ENCODE measurements around the gene FKBP1A. TPM values are rescaled to one million over a fixed set of nuclear protein-coding genes. Genes with fewer than 3 reads are reported as not detected.
A peak's percentile ranks its signal among the peaks of the same experiment; 100 is the strongest.

The FKBP1A gene
- total RNA-seq, 2 donors from 2014 or later = 307 to 310 TPM

DNA sequence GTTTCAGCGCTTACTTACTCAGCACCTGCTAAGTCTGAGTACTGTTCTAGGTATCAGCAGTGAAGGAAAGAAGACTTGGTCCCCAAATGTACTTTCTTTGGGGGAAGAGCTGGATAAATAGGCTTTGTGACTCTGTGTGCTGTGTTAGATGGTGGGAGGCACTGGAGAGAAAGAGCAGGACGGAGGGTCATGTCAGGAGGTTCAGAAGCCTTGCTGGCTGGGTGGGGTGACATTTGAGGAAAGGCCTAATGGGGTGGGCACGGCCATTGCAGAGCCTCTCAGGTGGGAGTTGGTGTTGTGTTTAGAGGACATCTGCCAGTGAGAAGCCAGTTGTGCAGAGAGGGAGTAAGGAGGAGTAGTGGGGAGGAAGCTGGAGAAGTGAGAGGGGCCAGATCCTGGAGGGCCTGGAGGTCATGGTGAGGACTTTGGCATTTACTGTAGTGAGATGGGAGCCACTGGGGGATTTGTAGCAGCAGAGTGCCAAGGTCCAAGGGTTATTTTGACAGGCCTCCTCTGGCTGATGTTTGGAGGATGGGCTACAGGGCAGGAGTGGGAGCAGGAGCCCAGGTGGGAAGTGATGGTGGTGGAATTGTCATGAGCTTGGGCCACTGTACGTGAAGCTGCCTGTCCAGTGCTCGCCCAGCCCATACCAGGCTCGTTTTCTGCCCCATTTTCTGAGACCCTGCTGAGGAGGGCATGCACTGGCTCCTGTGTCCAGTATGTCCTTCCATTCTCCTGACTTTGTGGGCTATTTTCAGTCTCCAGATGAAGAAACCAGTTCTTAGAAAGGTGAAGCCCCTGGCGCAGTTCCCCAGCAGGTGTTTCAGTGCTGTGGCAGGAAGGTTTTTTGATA is 64.8 kb downstream of the FKBP1A start:
- Histone ChIP-seq H3K36me3 (no peaks in the 10 kb centered on the region), H3K4me3 (peak overlapping the region; percentile 70), H3K4me1 (peaks cover 6% of the 10 kb centered on the region), H3K27me3 (no peaks in the 10 kb centered on the region), H3K9ac (ENCODE audit: low read depth in 2 of 2, low read length in 2 of 2) (peak overlapping the region; percentile 78 to 93), H3K27ac (peak overlapping the region; percentile 97), H3K9me3 (no peaks in the 10 kb centered on the region)
- peak; percentile 56 for DNase-seq
- intact Hi-C loops (cut with DNase I) = loop anchor here (5.0 kb wide), 1 partner anchor 64 kb away; the partner anchor contains the start of gene FKBP1A
- TF ChIP-seq, protein P1, sequence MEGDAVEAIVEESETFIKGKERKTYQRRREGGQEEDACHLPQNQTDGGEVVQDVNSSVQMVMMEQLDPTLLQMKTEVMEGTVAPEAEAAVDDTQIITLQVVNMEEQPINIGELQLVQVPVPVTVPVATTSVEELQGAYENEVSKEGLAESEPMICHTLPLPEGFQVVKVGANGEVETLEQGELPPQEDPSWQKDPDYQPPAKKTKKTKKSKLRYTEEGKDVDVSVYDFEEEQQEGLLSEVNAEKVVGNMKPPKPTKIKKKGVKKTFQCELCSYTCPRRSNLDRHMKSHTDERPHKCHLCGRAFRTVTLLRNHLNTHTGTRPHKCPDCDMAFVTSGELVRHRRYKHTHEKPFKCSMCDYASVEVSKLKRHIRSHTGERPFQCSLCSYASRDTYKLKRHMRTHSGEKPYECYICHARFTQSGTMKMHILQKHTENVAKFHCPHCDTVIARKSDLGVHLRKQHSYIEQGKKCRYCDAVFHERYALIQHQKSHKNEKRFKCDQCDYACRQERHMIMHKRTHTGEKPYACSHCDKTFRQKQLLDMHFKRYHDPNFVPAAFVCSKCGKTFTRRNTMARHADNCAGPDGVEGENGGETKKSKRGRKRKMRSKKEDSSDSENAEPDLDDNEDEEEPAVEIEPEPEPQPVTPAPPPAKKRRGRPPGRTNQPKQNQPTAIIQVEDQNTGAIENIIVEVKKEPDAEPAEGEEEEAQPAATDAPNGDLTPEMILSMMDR (IDR thresholded peaks at IDR 0.05) = no peak

DNA sequence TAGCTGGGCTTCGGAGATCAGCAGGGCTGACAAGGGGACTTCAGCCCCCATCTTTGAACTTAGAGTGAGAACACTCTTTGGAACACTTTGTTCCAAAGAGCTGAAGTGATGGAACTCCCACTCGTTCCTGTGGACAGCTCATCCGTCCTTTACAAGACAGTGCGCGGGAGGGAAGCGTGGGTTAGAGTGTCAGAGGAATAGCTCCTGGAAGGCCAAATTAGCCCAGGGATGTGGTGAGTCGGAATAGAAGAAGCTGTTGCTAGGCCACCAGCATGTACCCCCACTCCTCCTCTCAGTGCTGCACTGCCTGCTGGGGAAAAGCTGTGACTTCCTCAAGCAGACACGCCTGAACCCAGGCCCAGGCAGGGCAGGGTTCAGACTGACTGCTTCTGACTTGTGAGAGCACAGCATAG is 65.6 kb downstream of the FKBP1A start:
- peak overlapping the region; percentile 5 to 93 for H3K9ac ChIP-seq (ENCODE audit: low read depth in 2 of 2, low read length in 2 of 2)

DNA sequence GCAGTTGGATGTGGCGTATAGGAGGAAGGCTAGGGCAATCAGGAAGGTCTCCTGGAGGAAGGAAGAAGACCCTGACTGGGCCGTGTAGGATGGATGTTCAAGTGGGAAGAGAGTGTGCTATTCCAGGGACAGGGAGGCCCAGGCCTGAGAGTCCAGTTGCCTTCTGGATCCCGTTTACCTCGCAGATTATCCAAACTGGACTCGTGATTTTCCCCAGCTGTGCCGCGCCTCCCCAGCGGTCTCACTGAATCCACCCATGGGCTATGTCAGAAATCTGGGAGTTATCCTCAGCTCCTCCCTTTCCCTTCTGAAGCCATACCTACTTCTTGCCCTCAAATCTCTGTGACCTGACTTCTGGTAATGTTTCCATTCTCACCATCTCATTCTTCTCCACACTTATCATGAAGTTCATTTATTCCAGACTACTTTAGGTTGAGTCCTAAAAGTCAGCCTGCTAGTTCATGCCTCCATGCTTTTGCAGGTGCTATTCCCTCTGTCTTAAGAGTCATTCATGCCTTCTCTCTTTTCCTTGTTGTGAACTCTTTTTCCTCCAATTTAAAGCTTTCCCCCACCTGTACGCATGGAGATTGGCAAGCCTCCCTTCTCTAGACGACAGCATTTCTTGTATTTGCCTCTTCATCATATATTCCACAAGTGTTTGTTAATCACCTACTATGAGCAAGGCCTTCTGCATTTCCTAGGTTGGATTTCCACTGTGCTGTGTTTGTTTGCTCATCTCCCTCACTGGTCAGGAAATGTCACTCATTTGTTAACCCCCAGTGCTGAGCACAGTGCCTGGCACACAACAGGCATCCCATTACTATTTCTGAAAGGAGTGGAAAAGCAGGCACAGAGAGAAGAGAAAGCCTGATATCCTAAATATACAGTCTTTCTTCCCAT is 66.6 kb downstream of the FKBP1A start:
- Histone ChIP-seq H3K9me3 (no peaks in the 10 kb centered on the region), H3K27ac (peak overlapping the region; percentile 97), H3K4me1 (peaks cover 6% of the 10 kb centered on the region), H3K9ac (ENCODE audit: low read depth in 2 of 2, low read length in 2 of 2) (peak overlapping the region; percentile 90 to 93), H3K27me3 (no peaks in the 10 kb centered on the region), H3K4me3 (peak overlapping the region; percentile 70), H3K36me3 (no peaks in the 10 kb centered on the region)
- TF ChIP-seq, protein P1 (IDR thresholded peaks at IDR 0.05) = no peak
- intact Hi-C loops (cut with DNase I) = loop anchor here (5.0 kb wide), 1 partner anchor 66 kb away; the partner anchor contains the start of gene FKBP1A
- DNase-seq = peak; percentile 16

More for the DNA sequence above, 65.6 kb downstream of the FKBP1A start:
- intact Hi-C loops (cut with DNase I) = loop anchor here (5.0 kb wide), 1 partner anchor 65 kb away; the partner anchor contains the start of gene FKBP1A
- H3K4me3 ChIP-seq = peak overlapping the region; percentile 70
- peak overlapping the region; percentile 97 for H3K27ac ChIP-seq
- H3K27me3 ChIP-seq = no peaks in the 10 kb centered on the region
- TF ChIP-seq, protein P1 (IDR thresholded peaks at IDR 0.05) = no peak
- no peaks in the 10 kb centered on the region for H3K9me3 ChIP-seq
- no peaks in the 10 kb centered on the region for H3K36me3 ChIP-seq
- H3K4me1 ChIP-seq = peaks cover 6% of the 10 kb centered on the region
- peak; percentile 61 for DNase-seq

DNA sequence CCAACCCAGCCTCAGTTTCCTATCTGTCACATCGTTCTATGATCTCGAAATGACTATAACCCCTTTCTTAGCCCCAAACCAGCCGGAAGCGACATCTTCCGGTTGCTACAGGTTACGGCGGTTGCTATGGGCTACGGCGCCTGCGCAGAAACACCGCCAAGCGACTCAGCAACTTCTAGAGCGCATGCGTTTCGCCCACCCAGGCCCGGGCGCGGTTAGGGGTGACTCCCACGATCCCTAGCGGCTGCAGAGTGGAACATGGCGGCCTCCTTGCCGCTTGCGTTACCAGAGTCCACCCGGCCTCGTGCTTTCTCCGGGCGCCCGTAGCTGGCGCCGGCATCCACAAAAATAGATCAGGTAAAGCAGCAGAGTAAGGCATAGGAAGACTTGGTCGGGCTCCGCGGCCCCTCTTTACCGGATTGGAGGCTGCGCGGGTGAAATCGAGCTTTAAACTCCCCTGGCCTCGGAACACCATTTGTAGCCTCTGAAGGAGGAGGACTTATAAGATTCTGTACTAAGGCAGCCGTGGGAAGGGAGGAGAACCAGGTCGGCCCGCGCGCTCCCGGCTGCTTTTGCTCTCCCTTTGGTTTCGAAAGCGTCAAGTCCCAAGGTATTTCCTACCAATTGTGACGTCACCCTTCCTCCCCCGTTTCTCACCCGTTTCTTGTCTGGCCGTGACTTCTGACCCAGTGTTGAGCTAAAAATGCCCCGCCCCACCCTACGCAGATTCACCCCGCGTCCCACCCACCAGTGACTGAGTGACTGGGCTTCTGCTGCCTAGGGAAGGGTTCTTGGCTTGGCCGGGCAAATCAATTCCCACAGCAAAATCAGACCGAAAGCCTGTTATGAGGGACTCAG is 67.5 kb downstream of the FKBP1A start:
- Histone ChIP-seq H3K9ac (ENCODE audit: low read depth in 2 of 2, low read length in 2 of 2) (peak overlapping the region; percentile 90 to 93), H3K36me3 (no peaks in the 10 kb centered on the region), H3K27ac (peak overlapping the region; percentile 97), H3K4me1 (peaks cover 2% of the 10 kb centered on the region), H3K4me3 (peak overlapping the region; percentile 70), H3K9me3 (no peaks in the 10 kb centered on the region), H3K27me3 (no peaks in the 10 kb centered on the region)
- DNase-seq = peak; percentile 98
- intact Hi-C loops (cut with DNase I) = loop anchor here (5.0 kb wide), 1 partner anchor 67 kb away; the partner anchor contains the start of gene FKBP1A
- TF ChIP-seq, protein P1 (IDR thresholded peaks at IDR 0.05) = no peak
